Fibroblast of the aortic adventitia (primary cell): Measurements from ENCODE around the gene SNPH. TPM values are rescaled to one million over a fixed set of nuclear protein-coding genes. Genes with fewer than 3 reads are reported as not detected.

Experiments
- DNase-seq: peaks from one replicate; pipeline ENCODE4 v3.0.0-alpha.2; 2010; ENCODE audit warnings: low read depth
- H3K4me3 ChIP-seq: 2 replicates; pipeline ENCODE4 v1.5.1; 2011; ENCODE audit warnings: low read depth, mild to moderate bottlenecking, control low read depth, low read length, moderate library complexity
- CTCF ChIP-seq: IDR thresholded peaks from 2 replicates; pipeline ENCODE4 v1.5.1; 2011; ENCODE audit warnings: mild to moderate bottlenecking, low read length, control low read depth, inconsistent platforms; ENCODE audit not compliant: insufficient read depth
- total RNA-seq: library from RNA; depleted of rRNA; stranded (reverse); fragments of >200 nt; gene quantifications from 2 replicates; pipeline ENCODE4 v1.2.3, GENCODE V29; 2012; ENCODE audit warnings: low replicate concordance

SNPH gene
- total RNA-seq, 1 donor: 7.7 TPM

GRCh38 chr20:1229541-1229940, 36.6 kb upstream of the SNPH start:
- H3K4me3 ChIP-seq: no peak overlapping the region
- TF ChIP-seq CTCF: no peak
- DNase-seq: no peak

GRCh38 chr20:1232286-1233111, 33.6 kb upstream of the SNPH start:
- no peak overlapping the region for H3K4me3 ChIP-seq
- DNase-seq: no peak
- TF ChIP-seq CTCF: no peak

- DNase-seq: no peak
- no peak for TF ChIP-seq CTCF
- no peak overlapping the region for H3K4me3 ChIP-seq
Measured at GRCh38 chr20:1240549-1240948, 25.5 kb upstream of the SNPH start.

- DNase-seq: no peak
- TF ChIP-seq CTCF: no peak
- no peak overlapping the region for H3K4me3 ChIP-seq
Measured at GRCh38 chr20:1241456-1241855, 24.6 kb upstream of the SNPH start.

GRCh38 chr20:1242099-1242498, 24.0 kb upstream of the SNPH start:
- H3K4me3 ChIP-seq: no peak overlapping the region
- TF ChIP-seq CTCF: no peak
- DNase-seq: no peak

GRCh38 chr20:1242530-1242929, 23.6 kb upstream of the SNPH start:
- no peak overlapping the region for H3K4me3 ChIP-seq
- peak; percentile 81 for DNase-seq
- TF ChIP-seq CTCF: no peak

- DNase-seq: no peak
- H3K4me3 ChIP-seq: no peak overlapping the region
- no peak for TF ChIP-seq CTCF
Measured at GRCh38 chr20:1245578-1245977, 20.5 kb upstream of the SNPH start.
